ENCODE measurements around the gene ITIH5. TPM values are rescaled to one million over a fixed set of nuclear protein-coding genes. Genes with fewer than 3 reads are reported as not detected.

ITIH5 gene
- total and polyA plus RNA-seq, 9 of the 15 experiments (the other 6 are each of a cell fraction or from before 2014, with no cell fraction given) = 0.52 to 4.5 (median 2.6) TPM

GRCh38 chr10:7610651-7611389 lies 55.9 kb downstream of the ITIH5 start (continued):
- TF ChIP-seq PBX2 (CRISPR knock-in tag; IDR thresholded peaks at IDR 0.05; ENCODE audit: low read depth) (no peak), PBX2 (tag; conservative IDR thresholded peaks at IDR 0.05; ENCODE audit: low read depth) (0 out of 2 replicates have a peak, but pooled peaks have one; percentile 10), JUNB (CRISPR knock-in tag; conservative IDR thresholded peaks at IDR 0.05) (0 out of 2 replicates have a peak, but pooled peaks have one; percentile 8), NR2C2 (CRISPR knock-in tag; IDR thresholded peaks at IDR 0.05) (no peak), NR2C2 (tag; IDR thresholded peaks at IDR 0.05) (peak; percentile 59), CTBP1 (IDR thresholded peaks at IDR 0.05; ENCODE audit: borderline replicate concordance) (peak; percentile 36; the same call in 1 of the 2 replicates), ZNF274 (IDR thresholded peaks at IDR 0.05; ENCODE audit: borderline replicate concordance, low read depth, low read length) (no peak), STAT5B (CRISPR knock-in tag; IDR thresholded peaks at IDR 0.05) (no peak), RBBP5 (IDR thresholded peaks at IDR 0.05; ENCODE audit: borderline replicate concordance, insufficient read depth, low read length, poor library complexity, severe bottlenecking) (no peak), ZNF57 (CRISPR knock-in tag; IDR thresholded peaks at IDR 0.05) (no peak), POLR3A (IDR thresholded peaks at IDR 0.05; ENCODE audit: borderline replicate concordance, extremely low read depth, insufficient read depth, insufficient read length) (no peak), ZBTB5 (IDR thresholded peaks at IDR 0.05) (no peak), ZNF584 (CRISPR knock-in tag; IDR thresholded peaks at IDR 0.05; ENCODE audit: low read depth) (peak; percentile 82; the same call in 1 of the 2 replicates), ARNT (IDR thresholded peaks at IDR 0.05) (no peak), SMAD4 (CRISPR knock-in tag; conservative IDR thresholded peaks at IDR 0.05) (peak; percentile 52; the same call in 1 of the 2 replicates), PKNOX1 (IDR thresholded peaks at IDR 0.05) (peak; percentile 28; the same call in 1 of the 2 replicates), PREB (CRISPR knock-in tag; IDR thresholded peaks at IDR 0.05) (no peak)
